IMR-90 (cell line): Measurements from ENCODE around the gene PIP5K1B. TPM values are rescaled to one million over a fixed set of nuclear protein-coding genes. Genes with fewer than 3 reads are reported as not detected.

Experiments
- ATAC-seq: fragments of 200-7000 bp; cut with Tn5 transposase; 2 replicates; pipeline ENCODE4 v1.9.1; 2020; ENCODE audit warnings: low read depth, mild to moderate bottlenecking, moderate library complexity
- BruUV-seq: library from RNA; stranded (reverse); fragments of 400-500 nt; replicated peaks from 2 replicates; lab custom pipeline; 2021; lab: Mats Ljungman, UMichigan
- CTCF ChIA-PET: fragments of 300-600 bp; formaldehyde crosslinking; extraction: SDS; loops from one replicate; lab custom pipeline; 2021; ENCODE audit warnings: antibody characterized with exemption; lab: Yijun Ruan, JAX
- POLR2A ChIA-PET: fragments of 300-600 bp; sonication (Branson Sonifier 250); formaldehyde crosslinking; loops from one replicate; lab custom pipeline; 2022; ENCODE audit warnings: antibody characterized with exemption; ENCODE audit not compliant: unreplicated experiment; lab: Charles Lee
- DNase-seq: peaks from one replicate; pipeline ENCODE4 v3.0.0; 2013
- H2AFZ ChIP-seq: replicated peaks from 2 replicates; pipeline ENCODE3; 2013; ENCODE audit warnings: low read length, mild to moderate bottlenecking; ENCODE audit not compliant: poor library complexity
- H2AK5ac ChIP-seq: 2 replicates; pipeline ENCODE4 v1.6.1; 2013; ENCODE audit warnings: low read depth, low read length, inconsistent platforms
- H2AK9ac ChIP-seq: replicated peaks from 2 replicates; pipeline ENCODE3; 2013; ENCODE audit warnings: mild to moderate bottlenecking, low read depth, low read length, moderate library complexity; ENCODE audit not compliant: poor library complexity
- H2BK120ac ChIP-seq: 2 replicates; pipeline ENCODE4 v1.6.1; 2013; ENCODE audit warnings: low read depth, low read length, inconsistent platforms
- H2BK15ac ChIP-seq: 3 replicates; pipeline ENCODE4 v1.6.1; 2013; ENCODE audit warnings: low read depth, low read length, inconsistent platforms
- H2BK20ac ChIP-seq: 2 replicates; pipeline ENCODE4 v1.6.1; 2013; ENCODE audit warnings: low read depth, mild to moderate bottlenecking, inconsistent platforms, low read length, moderate library complexity
- H2BK5ac ChIP-seq: 2 replicates; pipeline ENCODE4 v1.6.1; 2013; ENCODE audit warnings: mild to moderate bottlenecking, low read depth, low read length, inconsistent platforms; ENCODE audit not compliant: poor library complexity, severe bottlenecking
- H3K14ac ChIP-seq: replicated peaks from 2 replicates; pipeline ENCODE4 v1.6.1; 2013; ENCODE audit warnings: low read depth, low read length, inconsistent platforms
- H3K18ac ChIP-seq: 2 replicates; pipeline ENCODE4 v1.6.1; 2013; ENCODE audit warnings: low read depth, low read length, control low read depth
- H3K23ac ChIP-seq: 2 replicates; pipeline ENCODE4 v1.6.1; 2013; ENCODE audit warnings: low read depth, low read length, inconsistent platforms
- H3K27ac ChIP-seq: 2 replicates; pipeline ENCODE4 v1.5.1; 2013; ENCODE audit warnings: mild to moderate bottlenecking, control low read depth, low read length; ENCODE audit not compliant: insufficient read depth
- H3K27me3 ChIP-seq: 2 replicates; pipeline ENCODE4 v1.6.1; 2013; ENCODE audit warnings: low read length; ENCODE audit not compliant: control insufficient read depth, insufficient read depth
- H3K36me3 ChIP-seq: 2 replicates; pipeline ENCODE4 v1.6.1; 2013; ENCODE audit warnings: low read length, mixed read lengths; ENCODE audit not compliant: control insufficient read depth, insufficient read depth
- H3K4ac ChIP-seq: 2 replicates; pipeline ENCODE4 v1.6.1; 2013; ENCODE audit warnings: low read depth, low read length, inconsistent platforms
- H3K4me1 ChIP-seq: 2 replicates; pipeline ENCODE4 v1.6.1; 2013; ENCODE audit warnings: low read length, mixed read lengths; ENCODE audit not compliant: control insufficient read depth, insufficient read depth
- H3K4me2 ChIP-seq: 2 replicates; pipeline ENCODE4 v1.6.1; 2013; ENCODE audit warnings: low read depth, mild to moderate bottlenecking, control low read depth, low read length, moderate library complexity
- H3K4me3 ChIP-seq: 2 replicates; pipeline ENCODE4 v1.5.1; 2013; ENCODE audit warnings: low read depth, mild to moderate bottlenecking, control low read depth, low read length, moderate library complexity; ENCODE audit not compliant: insufficient read depth
- H3K56ac ChIP-seq: 2 replicates; pipeline ENCODE4 v1.6.1; 2013; ENCODE audit warnings: low read length, inconsistent platforms; ENCODE audit not compliant: insufficient read depth; ENCODE audit errors: extremely low read depth
- H3K79me1 ChIP-seq, 2 experiments: 2 replicates each; pipeline ENCODE4 v1.6.1; 2013; ENCODE audit warnings: low read length in 2 of 2, inconsistent platforms in 1 of 2, low read depth in 1 of 2
- H3K9ac ChIP-seq: 2 replicates; pipeline ENCODE4 v1.6.1; 2013; ENCODE audit warnings: low read depth, low read length, control low read depth
- H3K9me1 ChIP-seq: 2 replicates; pipeline ENCODE4 v1.6.1; 2013; ENCODE audit warnings: low read length, inconsistent platforms; ENCODE audit not compliant: insufficient read depth
- H3K9me3 ChIP-seq: 2 replicates; pipeline ENCODE4 v1.6.1; 2013; ENCODE audit warnings: low read length; ENCODE audit not compliant: control insufficient read depth, insufficient read depth
- H4K20me1 ChIP-seq: 2 replicates; pipeline ENCODE4 v1.6.1; 2013; ENCODE audit warnings: low read length, inconsistent platforms; ENCODE audit not compliant: insufficient read depth
- H4K5ac ChIP-seq: 2 replicates; pipeline ENCODE4 v1.6.1; 2013; ENCODE audit warnings: mild to moderate bottlenecking, low read depth, low read length, control low read depth
- H4K8ac ChIP-seq, 2 experiments: 2 replicates each; pipeline ENCODE4 v1.6.1; 2013; ENCODE audit warnings: low read depth in 2 of 2, low read length in 2 of 2, control low read depth in 1 of 2, inconsistent platforms in 1 of 2
- H4K91ac ChIP-seq: 2 replicates; pipeline ENCODE4 v1.6.1; 2013; ENCODE audit warnings: low read depth, low read length, inconsistent platforms; ENCODE audit not compliant: insufficient read depth
- BHLHE40 ChIP-seq: fragments of 150-350 bp; IDR thresholded peaks from 2 replicates; pipeline ENCODE4 v1.6.1; 2016; ENCODE audit warnings: mild to moderate bottlenecking, low read depth, low read length
- CHD1 ChIP-seq: IDR thresholded peaks from 2 replicates; pipeline ENCODE4 v1.6.1; 2012; ENCODE audit warnings: low read depth, low read length, improper control_type of control experiment
- CTCF ChIP-seq: conservative IDR thresholded peaks from 2 replicates; pipeline ENCODE4 v1.5.1; 2012; ENCODE audit warnings: mild to moderate bottlenecking, low read depth, low read length, improper control_type of control experiment
- ELK1 ChIP-seq: fragments of 150-350 bp; IDR thresholded peaks from 2 replicates; pipeline ENCODE4 v1.6.1; 2016; ENCODE audit warnings: low read depth, mild to moderate bottlenecking, low read length, moderate library complexity, borderline replicate concordance
- FOS ChIP-seq: fragments of 150-350 bp; IDR thresholded peaks from 2 replicates; pipeline ENCODE4 v1.6.1; 2016; ENCODE audit warnings: low read depth, low read length
- MAFK ChIP-seq: IDR thresholded peaks from 2 replicates; pipeline ENCODE4 v1.6.1; 2012; ENCODE audit warnings: low read depth, low read length, improper control_type of control experiment
- MAZ ChIP-seq: IDR thresholded peaks from 2 replicates; pipeline ENCODE4 v1.6.1; 2012; ENCODE audit warnings: low read depth, mild to moderate bottlenecking, low read length, improper control_type of control experiment, moderate library complexity, borderline replicate concordance
- MXI1 ChIP-seq: IDR thresholded peaks from 2 replicates; pipeline ENCODE4 v1.6.1; 2012; ENCODE audit warnings: low read depth, mild to moderate bottlenecking, low read length, moderate library complexity, borderline replicate concordance
- POLR2A ChIP-seq: IDR thresholded peaks from 2 replicates; pipeline ENCODE4 v1.6.1; 2012; ENCODE audit warnings: mild to moderate bottlenecking, low read depth, low read length
- RCOR1 ChIP-seq: IDR thresholded peaks from 2 replicates; pipeline ENCODE4 v1.6.1; 2012; ENCODE audit warnings: mild to moderate bottlenecking, low read length, improper control_type of control experiment; ENCODE audit not compliant: insufficient replicate concordance
- RFX5 ChIP-seq: IDR thresholded peaks from 2 replicates; pipeline ENCODE4 v1.8.0; 2012; ENCODE audit warnings: low read depth, mild to moderate bottlenecking, low read length, moderate library complexity
- WGBS, 2 experiments: methylation state at CpG; one replicate each; pipeline versions ENCODE4 v1.1.5 to v1.1.7; 2013; ENCODE audit warnings: missing lambda C conversion rate in 2 of 2; ENCODE audit not compliant: insufficient read length in 1 of 2; ENCODE audit errors: extremely low coverage in 2 of 2; 5-methylcytosine and 5-hydroxymethylcytosine counted together
- dilution Hi-C: fragments of 300-500 bp; cut with HindIII; formaldehyde crosslinking; loops from one replicate; pipeline ENCODE4 v1.14.3; 2018; ENCODE audit warnings: low sequenced_read_pairs; ENCODE audit not compliant: unreplicated experiment
- in situ Hi-C: fragments of 300-500 bp; cut with MboI; formaldehyde crosslinking; loops from 3 replicates; pipeline ENCODE4 v1.14.3; 2019; ENCODE audit warnings: low sequenced_read_pairs, inconsistent platforms, mixed read lengths
- intact Hi-C: fragments of 100-400 bp; cut with micrococcal nuclease; formaldehyde crosslinking; loops from 2 replicates; pipeline ENCODE4 v1.10.0; 2022
- polyA plus RNA-seq, 3 experiments: library from polyadenylated mRNA; depleted of rRNA; stranded (reverse); fragments of >200 nt; gene quantifications; 2 replicates each; pipeline ENCODE4 v1.2.3, GENCODE V29; 2012; ENCODE audit warnings: low replicate concordance in 1 of 3
- total RNA-seq: library from RNA; depleted of rRNA; stranded (reverse); fragments of >200 nt; gene quantifications from 2 replicates; pipeline ENCODE4 v1.2.3, GENCODE V29; 2012

PIP5K1B gene
- total and polyA plus RNA-seq, 2 of the 4 experiments (the other 2 are of a cell fraction): not detected

GRCh38 chr9:69034071-69034470 is 329.0 kb downstream of the PIP5K1B start:
- DNase-seq (no peak), ATAC-seq (no peak)
- H3K4me3 ChIP-seq: no peak overlapping the region
- no peak overlapping the region for H3K14ac ChIP-seq
- intact Hi-C loops: no loop called here
- no peaks in the 10 kb centered on the region for H4K20me1 ChIP-seq
- no peak overlapping the region for H2BK120ac ChIP-seq
- H3K18ac ChIP-seq: no peak overlapping the region
- peaks cover 2% of the 10 kb centered on the region; the same call in 1 of the 2 replicates for H3K4me1 ChIP-seq
- POLR2A ChIA-PET: interaction anchor here (0.6 kb wide), 1 partner anchor 1278 kb away, joined by 10 read pairs; no protein-coding TSS in a partner anchor
- no peak overlapping the region for H4K8ac ChIP-seq
- no peak overlapping the region for H3K27ac ChIP-seq
- no peak overlapping the region for H2BK15ac ChIP-seq
- no peak overlapping the region for H4K5ac ChIP-seq
- H3K4ac ChIP-seq: no peak overlapping the region
- H2BK5ac ChIP-seq: no peak overlapping the region
- H2AFZ ChIP-seq: no peak overlapping the region
- no peaks in the 10 kb centered on the region for H3K9me3 ChIP-seq
- BruUV-seq: no TSS peak
- H3K9me1 ChIP-seq: no peaks in the 10 kb centered on the region
- in situ Hi-C loops: no loop called here
- no peak overlapping the region for H4K91ac ChIP-seq
- no peak overlapping the region for H3K23ac ChIP-seq
- H2AK5ac ChIP-seq: no peak overlapping the region
- no peak overlapping the region for H2BK20ac ChIP-seq
- no peak overlapping the region for H3K4me2 ChIP-seq
- TF ChIP-seq RCOR1 (no peak), MAFK (no peak), CTCF (no peak), POLR2A (no peak), CHD1 (no peak), BHLHE40 (no peak), RFX5 (no peak), FOS (no peak), MAZ (no peak), MXI1 (no peak), ELK1 (no peak)
- H2AK9ac ChIP-seq: no peak overlapping the region
- dilution Hi-C loops: no loop called here
- no peaks in the 10 kb centered on the region for H3K36me3 ChIP-seq
- H3K79me1 ChIP-seq: peaks cover 10 to 19% of the 10 kb centered on the region in 2 experiments
- H3K56ac ChIP-seq: no peak overlapping the region
- no CpG with 5 or more reads among the region's 2 CpGs for whole genome bisulfite sequencing, 2 experiments
- H3K27me3 ChIP-seq: no peaks in the 10 kb centered on the region
- CTCF ChIA-PET: no interaction called here
- H3K9ac ChIP-seq: no peak overlapping the region
